ENCODE measurements around the gene TTC4. TPM values are rescaled to one million over a fixed set of nuclear protein-coding genes. Genes with fewer than 3 reads are reported as not detected.

The TTC4 gene
- total RNA-seq, 1 experiment from 2014 or later = 25.2 TPM

GRCh38 chr1:54698346-54698745 is 17.3 kb upstream of the TTC4 start:
- no peaks in the 10 kb centered on the region for H3K36me3 ChIP-seq (ENCODE audit: control insufficient read depth, insufficient read depth, low read length)
- intact Hi-C loops (cut with micrococcal nuclease; ENCODE audit: unreplicated experiment) (no loop called here), in situ Hi-C loops (cut with HindIII; ENCODE audit: low pct_unique_long_range_greater_than_20kb, low sequenced_read_pairs) (no loop called here)
- POLR2A ChIA-PET = no interaction called here
- no peak overlapping the region for H3K27ac ChIP-seq (ENCODE audit: low read length)
- CTCF ChIA-PET = interaction anchor here (0.6 kb wide), 1 partner anchor 820 kb away, joined by 6 read pairs; no protein-coding TSS in a partner anchor
- H3K4me1 ChIP-seq (ENCODE audit: control insufficient read depth, insufficient read depth, low read length) = no peaks in the 10 kb centered on the region
- ATAC-seq = no peak
- no peaks in the 10 kb centered on the region for H3K9me3 ChIP-seq (ENCODE audit: control insufficient read depth, insufficient read depth, low read depth, low read length)
- BruUV-seq (replicated peaks) = no TSS peak
- H3K4me3 ChIP-seq (ENCODE audit: low read depth in 2 of 2, low read length in 2 of 2) = no peak overlapping the region
- 0 out of 2 replicates have a peak, but pooled peaks cover 3% of the 10 kb centered on the region for H3K27me3 ChIP-seq (ENCODE audit: control insufficient read depth, insufficient read depth, low read length)
- DNase-seq (ENCODE audit: low read depth, low spot score) = no peak
- TF ChIP-seq TCF7L2 (IDR thresholded peaks at IDR 0.05; ENCODE audit: low read depth, low read length) (no peak), POLR2AphosphoS5 (IDR thresholded peaks at IDR 0.05; ENCODE audit: low read depth, low read length) (no peak), CTCF (IDR thresholded peaks at IDR 0.05) (no peak), SIN3A (IDR thresholded peaks at IDR 0.05; ENCODE audit: borderline replicate concordance, insufficient read depth, low read depth, low read length) (no peak)
- TF ChIP-seq, protein P1, sequence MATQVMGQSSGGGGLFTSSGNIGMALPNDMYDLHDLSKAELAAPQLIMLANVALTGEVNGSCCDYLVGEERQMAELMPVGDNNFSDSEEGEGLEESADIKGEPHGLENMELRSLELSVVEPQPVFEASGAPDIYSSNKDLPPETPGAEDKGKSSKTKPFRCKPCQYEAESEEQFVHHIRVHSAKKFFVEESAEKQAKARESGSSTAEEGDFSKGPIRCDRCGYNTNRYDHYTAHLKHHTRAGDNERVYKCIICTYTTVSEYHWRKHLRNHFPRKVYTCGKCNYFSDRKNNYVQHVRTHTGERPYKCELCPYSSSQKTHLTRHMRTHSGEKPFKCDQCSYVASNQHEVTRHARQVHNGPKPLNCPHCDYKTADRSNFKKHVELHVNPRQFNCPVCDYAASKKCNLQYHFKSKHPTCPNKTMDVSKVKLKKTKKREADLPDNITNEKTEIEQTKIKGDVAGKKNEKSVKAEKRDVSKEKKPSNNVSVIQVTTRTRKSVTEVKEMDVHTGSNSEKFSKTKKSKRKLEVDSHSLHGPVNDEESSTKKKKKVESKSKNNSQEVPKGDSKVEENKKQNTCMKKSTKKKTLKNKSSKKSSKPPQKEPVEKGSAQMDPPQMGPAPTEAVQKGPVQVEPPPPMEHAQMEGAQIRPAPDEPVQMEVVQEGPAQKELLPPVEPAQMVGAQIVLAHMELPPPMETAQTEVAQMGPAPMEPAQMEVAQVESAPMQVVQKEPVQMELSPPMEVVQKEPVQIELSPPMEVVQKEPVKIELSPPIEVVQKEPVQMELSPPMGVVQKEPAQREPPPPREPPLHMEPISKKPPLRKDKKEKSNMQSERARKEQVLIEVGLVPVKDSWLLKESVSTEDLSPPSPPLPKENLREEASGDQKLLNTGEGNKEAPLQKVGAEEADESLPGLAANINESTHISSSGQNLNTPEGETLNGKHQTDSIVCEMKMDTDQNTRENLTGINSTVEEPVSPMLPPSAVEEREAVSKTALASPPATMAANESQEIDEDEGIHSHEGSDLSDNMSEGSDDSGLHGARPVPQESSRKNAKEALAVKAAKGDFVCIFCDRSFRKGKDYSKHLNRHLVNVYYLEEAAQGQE (IDR thresholded peaks at IDR 0.05; ENCODE audit: insufficient read depth in 1 of 2, low read depth in 2 of 2, low read length in 1 of 2) = no peak

DNA sequence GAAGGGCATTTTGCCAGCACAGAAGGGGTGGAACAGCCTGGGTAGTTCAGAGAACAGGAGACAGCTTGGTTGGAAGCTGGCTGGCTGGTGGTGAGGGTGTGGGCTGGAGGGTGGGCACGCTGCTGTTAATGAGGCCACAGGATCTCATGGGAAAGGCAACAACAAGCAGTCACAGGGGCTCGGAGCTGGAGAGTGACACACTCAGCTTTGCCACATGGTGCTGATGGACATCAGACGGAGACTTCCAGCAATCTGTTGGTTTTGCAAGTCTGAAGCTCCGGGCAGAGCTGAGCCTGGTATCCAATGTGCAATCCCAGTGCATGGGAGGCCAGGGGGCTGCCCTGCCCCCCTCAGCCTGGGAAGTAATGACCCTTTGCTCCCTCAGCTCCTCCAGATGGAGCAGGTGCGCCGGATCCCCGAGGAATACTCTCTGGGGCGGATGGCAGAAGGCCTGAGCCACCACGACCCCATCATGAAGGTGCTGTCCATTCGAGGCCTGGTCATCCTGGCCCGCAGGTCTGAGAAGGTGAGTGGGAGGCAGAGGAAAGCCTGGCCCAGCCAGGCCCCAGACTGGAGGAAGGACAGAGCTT is 15.6 kb upstream of the TTC4 start:
- POLR2A ChIA-PET = no interaction called here
- TF ChIP-seq SIN3A (IDR thresholded peaks at IDR 0.05; ENCODE audit: borderline replicate concordance, insufficient read depth, low read depth, low read length) (no peak), TCF7L2 (IDR thresholded peaks at IDR 0.05; ENCODE audit: low read depth, low read length) (no peak), CTCF (IDR thresholded peaks at IDR 0.05) (no peak)
- TF ChIP-seq, protein P1 (IDR thresholded peaks at IDR 0.05; ENCODE audit: insufficient read depth in 1 of 2, low read depth in 2 of 2, low read length in 1 of 2) = no peak
- no TSS peak for BruUV-seq (replicated peaks)

More for the DNA sequence above, 15.6 kb upstream of the TTC4 start:
- no peak for ATAC-seq
- Histone ChIP-seq H3K4me3 (ENCODE audit: low read depth in 2 of 2, low read length in 2 of 2) (no peak overlapping the region), H3K4me1 (ENCODE audit: control insufficient read depth, insufficient read depth, low read length) (no peaks in the 10 kb centered on the region), H3K36me3 (ENCODE audit: control insufficient read depth, insufficient read depth, low read length) (no peaks in the 10 kb centered on the region), H3K27ac (ENCODE audit: low read length) (no peak overlapping the region), H3K27me3 (ENCODE audit: control insufficient read depth, insufficient read depth, low read length) (0 out of 2 replicates have a peak, but pooled peaks cover 3% of the 10 kb centered on the region), H3K9me3 (ENCODE audit: control insufficient read depth, insufficient read depth, low read depth, low read length) (no peaks in the 10 kb centered on the region)
- CTCF ChIA-PET = no interaction called here
- intact Hi-C loops (cut with micrococcal nuclease; ENCODE audit: unreplicated experiment) (no loop called here), in situ Hi-C loops (cut with HindIII; ENCODE audit: low pct_unique_long_range_greater_than_20kb, low sequenced_read_pairs) (no loop called here)
- no peak for DNase-seq (ENCODE audit: low read depth, low spot score)

Measured in Panc1 (cell line).